HG02623 (cell line): ENCODE results near the gene HOXA6.

Source experiments
- ATAC-seq: cut with Tn5 transposase; IDR thresholded peaks from one replicate; pipeline ENCODE4 v1.9.1; 2021; ENCODE audit warnings: moderate library complexity; ENCODE audit not compliant: unreplicated experiment

The HOXA6 gene

DNA sequence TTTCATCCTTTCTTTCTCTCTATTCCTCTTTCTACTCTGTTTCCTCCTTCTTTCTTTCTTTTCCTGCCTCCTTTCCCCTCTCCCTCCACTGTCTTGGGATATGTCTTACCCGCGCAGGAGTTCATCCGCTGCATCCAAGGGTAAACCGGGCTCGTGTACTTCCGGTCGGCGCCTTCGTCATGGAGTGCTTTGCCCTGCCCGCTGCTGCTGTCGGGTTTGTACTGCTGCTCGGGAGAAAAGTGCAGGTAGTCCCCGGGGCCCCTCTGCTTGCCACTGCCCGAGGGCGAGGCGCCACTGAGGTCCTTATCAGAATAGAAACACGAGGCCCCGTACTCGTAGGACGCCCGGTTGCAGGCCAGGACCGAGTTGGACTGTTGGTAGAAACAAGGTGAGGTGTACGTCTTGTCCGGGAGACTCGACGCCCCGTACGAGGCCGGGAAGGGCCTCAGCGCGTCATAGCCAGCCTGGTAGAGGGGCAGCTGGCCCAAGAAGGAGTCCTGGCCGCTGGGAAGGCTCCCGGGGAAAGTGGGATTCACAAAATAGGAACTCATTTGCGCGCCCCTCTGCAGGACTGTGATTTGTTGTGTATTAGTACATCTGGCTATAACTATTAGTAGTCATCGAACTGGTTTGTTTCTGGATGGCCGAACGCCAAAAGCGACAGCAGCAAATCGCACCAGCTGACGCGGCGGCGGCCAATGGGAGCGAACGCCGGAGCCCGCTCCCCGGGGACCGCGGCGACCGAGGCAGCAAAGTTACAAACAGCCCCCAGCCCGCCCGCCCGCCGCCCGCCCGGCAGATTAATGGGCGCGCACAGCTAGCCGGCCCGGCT, at the start of gene HOXA6:
HOXA6 (minus strand) TSS at position 576 of the 832 bp plus-strand sequence; CDS start at position 551, 25 bp downstream.
- ATAC-seq, result no peak

DNA sequence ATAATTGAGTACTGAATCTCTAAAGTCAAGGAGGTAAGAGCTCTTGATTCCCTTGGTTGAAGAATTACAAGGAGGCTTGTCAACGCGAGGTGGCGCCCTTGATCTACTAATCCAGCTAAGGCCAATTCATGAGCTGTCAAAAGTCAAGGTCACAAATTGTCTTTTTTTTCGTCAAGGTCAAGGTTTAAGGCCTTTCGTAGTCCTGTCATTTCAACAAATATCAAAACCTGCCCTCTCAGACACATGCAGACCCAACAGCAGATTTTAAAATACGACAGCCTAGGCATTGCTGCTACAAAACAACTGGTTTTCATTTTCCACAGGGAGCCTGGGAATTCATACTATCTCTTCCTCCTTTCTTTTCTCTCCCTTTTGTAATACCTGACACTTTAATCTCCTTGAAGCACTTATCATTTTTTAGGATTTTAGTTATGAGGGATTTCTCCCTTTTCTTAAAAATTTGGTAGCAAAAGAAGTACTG, 48.8 kb upstream of the HOXA6 start:
- no peak for ATAC-seq

DNA sequence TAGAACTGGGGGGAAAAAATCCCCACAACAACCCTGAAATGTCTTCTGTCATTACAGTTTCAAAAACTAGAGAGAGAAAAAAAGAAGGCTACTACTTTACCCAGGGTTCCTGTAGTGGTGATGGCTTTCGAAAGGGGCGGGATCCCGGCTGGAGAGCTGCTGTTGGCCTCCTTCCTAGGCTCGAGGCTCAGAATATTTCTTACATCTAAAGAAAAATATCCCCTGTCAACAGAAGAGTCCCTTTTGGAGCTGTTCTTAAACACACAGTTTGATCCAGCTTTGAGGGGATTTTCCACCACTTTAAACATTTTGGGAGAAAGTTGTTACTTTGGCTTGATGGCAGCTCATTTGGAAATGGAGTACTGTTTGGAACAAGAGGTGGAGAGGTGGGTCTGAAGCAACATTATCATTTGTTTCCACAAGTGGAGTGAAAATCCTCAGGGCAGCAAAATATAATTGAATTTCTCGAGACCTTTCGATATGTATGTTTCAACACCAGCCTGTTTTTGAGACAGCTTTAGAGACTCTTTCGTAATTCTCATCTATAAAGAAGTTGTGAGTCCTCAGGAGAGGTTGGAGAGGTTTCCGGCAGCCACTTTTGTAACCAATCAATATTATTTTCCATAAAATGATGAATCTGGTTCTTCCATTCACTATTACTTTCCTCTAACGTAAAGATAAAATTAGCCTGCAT, 47.3 kb upstream of the HOXA6 start:
- no peak for ATAC-seq

DNA sequence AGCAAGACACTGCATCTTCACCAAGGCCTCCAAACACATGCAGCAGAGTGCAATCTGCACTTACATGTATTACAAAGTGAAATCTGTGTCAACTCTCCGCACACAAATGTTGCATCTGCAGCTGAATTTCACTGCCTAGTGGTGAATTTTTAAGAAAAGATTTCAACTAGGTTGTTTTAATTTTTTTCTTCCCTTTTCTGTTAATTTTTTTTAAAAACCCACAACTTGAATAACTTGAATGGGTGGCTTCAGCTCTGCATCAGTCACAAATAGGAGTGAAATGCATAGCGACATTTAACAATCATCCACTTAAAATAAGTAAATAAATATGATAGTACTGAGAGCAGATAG, 46.4 kb upstream of the HOXA6 start:
- ATAC-seq, result no peak

DNA sequence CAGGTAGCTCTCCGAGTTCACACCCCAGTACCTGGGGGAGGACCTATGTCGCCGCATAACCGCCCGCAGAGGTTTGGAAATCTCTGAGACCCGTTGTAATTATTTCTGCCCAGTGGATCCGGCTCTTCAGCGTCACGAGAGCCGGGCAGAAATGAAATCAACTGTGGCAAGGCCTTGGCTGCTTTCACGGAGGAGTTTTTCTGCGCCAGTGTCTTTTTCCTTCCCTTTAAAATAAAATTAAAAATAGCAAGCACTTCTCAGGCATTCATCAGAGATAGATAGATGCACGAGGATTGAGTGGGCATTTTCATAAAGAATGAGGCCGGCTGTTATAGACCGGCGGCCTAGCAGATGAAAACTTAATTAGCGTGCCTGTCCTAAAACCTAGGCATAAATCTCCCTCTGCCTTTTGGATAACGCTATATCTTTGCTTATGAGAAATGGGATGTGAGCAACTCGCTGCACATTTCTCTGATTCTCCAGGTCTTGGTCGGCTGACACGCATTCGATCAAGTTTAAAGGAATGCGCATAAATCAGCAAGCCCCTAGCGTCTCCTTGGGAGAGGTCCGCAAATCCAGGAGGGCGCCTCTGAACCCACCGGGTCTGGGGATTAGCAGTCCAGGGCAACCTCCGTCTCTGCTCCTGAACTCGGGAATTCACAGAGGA, 45.9 kb upstream of the HOXA6 start:
- no peak for ATAC-seq

DNA sequence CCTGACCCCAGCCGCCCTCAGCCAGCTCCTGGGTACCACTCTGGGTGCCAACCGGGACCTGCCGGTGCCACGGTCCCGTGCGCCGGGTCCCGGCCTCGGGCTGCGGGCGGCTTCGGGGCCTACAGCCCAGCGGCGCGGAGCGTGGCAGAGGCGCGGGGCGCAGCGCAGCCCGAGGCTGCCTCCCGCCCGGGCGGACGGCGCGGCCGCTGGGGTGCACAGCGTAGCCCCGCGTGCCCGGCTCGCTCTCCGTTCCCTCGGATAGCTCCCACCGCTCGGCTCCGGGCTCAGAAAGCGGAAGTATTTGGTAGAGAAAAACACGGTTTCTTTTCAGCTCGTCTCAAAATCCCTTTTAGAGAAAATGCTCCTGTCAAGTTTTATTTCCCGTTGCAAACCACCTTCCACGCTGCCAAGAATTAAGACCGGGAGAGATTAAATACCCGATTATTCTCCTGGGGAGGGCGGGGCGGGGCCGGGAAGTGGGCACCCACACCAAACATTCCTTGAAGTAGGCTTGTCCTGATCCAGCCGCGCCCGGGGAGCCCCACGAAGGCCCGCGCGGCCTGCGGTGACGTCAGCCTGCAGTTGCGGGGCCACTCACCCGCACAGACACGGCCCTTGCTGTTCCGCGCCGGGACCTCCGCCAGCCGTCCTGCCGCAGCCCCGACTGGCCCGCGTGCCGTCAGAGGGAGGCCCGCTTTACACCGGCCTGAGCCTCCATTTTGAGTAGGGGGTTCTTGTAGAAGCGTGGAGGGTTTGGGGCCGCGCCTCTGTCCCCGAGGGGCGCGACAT, 45.2 kb upstream of the HOXA6 start:
- ATAC-seq, result no peak

DNA sequence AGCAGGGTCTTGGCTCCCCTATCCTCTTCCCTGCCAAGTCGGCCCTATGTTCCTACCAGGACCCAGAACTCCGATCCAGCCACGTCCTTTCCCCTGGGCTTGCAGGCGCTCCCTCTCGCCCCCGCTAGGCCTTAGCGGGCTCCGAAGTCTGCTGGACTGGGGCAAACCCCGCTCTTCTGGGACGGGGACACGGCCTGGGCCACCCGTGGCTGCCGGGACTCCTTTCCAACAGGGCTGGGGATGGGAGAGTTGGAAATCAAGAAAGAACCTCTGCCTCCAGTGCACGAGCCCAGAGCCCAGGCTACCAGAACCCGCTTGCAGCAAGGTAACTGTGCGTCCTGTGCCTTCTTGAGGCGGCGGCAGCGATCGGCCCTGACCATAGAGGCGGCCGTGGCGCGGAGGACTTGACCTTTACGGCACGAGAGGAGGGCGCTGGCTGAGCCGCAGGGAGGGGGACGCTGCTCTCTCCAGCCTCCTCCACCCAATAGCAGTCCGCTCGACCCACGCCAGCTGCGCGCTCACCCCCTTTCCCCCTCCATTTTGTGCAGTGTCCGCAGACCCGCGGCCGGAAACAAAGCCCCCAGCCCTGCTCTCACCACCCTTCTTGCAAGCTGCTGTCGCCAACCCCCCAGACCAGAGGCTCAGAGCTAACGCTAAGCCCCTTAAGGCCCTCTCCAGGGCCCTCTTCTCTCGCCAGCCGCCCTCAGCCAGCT, 44.4 kb upstream of the HOXA6 start:
- no peak for ATAC-seq

DNA sequence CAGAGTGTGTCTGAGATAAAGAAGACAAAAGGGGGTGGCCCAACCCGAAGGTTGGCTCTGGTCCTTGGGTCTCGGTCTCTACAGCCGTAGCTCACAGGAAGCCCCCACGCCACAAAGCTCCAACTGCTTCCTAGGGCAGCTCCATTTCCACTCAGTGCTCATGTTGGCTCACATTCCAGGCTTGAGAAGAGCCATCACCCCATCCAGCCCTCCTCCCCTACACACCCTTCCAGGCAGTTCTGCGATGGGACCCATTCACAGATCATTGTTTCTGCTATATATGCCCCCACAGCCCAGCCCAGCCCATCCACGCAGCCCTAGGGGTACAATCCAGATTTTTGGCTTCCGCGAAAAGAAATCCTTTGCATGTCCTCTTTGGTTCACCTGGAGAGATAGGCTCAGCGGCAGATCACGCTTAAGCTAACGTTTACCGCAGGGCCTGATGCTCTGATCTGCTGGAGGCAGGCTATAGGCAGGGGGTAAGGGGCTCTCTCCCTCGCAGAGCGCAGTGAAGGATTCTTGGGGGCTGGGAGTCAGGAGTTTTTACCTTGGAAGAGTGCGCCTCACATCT, 43.7 kb upstream of the HOXA6 start:
- no peak for ATAC-seq

DNA sequence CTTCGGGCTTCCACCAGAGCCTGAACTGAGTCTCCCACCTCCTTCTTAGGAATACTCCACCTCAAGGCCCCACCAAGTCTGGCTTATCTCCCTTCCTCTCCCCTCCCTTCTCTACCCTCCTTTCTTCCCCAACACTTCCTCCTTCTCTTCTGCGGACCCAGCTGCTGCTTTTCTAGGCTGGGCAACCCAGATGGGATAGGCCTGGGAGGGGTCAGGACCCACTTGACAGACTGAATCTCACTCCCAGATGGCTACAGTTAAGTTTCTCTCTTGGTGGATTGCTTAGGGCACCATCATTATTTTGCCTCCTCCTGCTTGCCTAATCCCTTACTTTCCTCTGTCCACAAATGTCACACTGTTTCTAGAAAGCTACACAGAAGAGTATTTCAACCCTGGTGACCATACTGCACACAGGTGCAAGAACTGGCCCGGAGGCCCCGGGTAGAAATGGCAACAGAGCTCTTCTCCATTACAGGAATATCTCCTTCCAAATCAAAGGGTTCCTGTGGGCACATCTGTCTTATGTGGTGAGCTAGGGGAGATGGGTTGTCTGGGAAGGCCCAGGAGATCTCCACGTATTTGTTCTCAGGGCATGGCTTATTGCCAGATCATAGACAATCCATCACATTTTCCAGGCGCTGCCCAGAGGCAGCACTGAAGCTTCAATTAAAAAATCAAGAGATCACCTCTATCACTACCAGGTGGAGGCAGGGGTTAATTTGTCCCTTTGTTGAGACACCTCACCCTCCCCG, 42.6 kb upstream of the HOXA6 start:
- no peak for ATAC-seq

DNA sequence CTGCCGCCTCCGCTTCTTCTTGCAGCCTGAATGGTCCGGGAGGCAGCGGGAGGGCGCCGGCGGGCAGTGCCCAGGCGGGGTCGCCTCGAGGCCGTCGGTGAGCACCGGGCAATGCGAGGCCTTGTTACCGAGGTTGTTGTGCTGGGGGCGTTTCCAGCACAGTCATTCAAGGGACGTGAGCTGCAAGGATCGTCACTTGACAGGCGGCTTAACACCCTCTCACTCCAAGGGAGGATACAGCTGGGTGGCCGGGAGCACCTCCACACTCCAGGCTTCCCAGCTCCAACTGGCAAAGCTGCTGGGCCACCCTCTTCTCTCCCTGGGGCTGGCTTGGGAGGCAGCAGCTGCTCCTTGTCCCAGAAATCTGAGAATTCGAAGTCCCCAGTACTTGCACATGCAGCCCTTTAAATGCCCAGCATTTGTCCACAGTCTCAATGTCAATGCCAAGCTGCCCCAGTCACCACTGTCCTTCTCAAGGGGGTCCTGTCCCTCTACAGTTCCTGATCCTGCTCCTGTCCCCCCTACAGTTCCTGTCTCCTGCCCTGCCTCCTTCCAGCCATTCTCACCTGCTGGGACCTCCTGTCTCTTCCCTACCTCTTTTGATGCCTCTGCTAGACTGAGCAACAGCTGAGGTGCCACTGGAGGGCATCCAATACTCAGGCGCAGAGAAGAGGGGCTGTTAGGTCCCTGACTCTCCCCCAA, 41.9 kb upstream of the HOXA6 start:
- no peak for ATAC-seq

DNA sequence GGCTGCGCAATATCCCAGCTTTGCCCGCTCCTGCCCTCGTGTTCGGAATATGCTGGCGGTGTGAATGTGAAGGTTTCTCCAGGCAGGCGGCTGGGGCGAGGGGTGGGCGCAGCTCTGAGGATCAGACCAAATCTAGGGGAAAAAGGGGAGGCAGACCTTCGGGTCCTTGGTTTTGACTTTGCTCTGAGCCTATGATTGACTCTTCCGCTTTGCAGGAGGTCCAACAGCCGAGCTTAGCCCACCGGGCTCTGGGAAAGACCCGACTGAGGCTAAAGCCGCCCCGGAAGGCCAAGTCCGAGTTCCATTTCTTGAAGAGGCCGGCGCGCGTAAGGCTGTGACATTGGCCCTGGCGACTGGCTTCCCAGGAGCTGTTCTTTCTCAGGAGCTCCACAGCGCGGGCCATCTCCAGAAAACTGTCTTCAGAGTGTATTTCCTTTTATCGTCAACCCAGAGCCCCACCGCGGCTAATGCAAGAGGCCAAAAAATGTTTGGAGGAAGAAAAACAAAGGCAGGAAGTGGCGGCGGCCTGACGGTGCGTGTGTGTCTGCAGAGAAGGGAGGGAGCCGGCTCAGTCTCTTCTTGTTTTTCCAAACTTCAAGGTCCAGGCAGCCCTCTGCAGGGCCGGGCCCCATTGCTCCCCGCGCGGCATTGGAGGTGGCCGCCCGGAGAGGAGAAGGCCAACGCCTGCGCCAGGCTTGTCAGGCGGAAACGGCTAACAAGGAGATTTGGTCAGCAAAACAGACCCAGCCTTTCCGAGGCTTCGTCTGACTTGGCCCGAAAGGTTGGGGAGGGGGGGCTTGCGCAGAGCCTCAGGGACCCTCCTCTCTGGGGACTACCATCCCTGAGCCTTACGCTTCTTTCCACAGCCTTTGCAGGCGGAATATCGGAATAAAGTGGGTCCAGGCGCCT, 41.1 kb upstream of the HOXA6 start:
- ATAC-seq, result no peak

DNA sequence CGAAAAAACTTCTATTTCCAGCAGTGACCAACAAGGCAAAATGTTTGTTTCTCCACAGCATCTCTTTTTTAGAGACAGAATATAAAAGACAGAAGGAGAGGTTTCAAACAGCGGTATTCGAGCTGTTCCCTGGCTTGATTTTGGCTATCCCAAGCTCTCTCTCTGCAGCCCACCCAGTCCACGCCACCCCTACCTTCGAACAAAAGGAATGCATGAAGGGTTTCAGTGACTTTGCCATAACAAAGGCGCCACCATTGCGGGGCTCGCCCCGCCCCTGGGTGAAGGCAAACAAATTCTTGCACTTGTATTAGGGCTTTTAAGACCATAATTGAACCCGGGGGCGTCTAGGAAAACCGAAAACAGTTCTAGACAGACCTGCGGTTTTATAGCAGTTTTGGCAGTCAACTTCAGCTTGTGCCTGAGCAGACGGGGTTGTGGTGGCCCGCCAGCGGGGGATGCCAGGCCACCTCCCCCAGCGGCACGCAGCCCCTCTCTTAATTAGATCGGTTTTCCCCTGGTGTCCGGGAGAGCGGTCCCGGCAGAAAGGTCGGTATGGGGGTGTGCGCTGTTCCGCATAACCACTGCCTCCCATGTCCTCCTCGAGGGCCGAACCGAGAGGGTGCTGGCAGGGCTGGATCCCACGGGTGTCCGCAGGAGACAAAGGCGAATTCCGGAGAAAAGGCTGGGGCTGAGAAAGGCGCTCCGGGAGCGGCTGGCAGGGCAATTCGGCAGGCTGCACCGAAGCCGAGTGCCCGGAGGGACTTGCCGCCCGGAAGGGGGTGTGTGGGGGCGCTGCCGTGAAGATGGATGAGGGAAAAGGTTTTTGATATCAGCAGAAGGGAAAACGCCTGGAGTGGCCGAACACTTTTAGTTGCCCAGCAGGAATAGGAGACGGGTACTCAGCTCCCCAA, 40.2 kb upstream of the HOXA6 start:
- no peak for ATAC-seq

DNA sequence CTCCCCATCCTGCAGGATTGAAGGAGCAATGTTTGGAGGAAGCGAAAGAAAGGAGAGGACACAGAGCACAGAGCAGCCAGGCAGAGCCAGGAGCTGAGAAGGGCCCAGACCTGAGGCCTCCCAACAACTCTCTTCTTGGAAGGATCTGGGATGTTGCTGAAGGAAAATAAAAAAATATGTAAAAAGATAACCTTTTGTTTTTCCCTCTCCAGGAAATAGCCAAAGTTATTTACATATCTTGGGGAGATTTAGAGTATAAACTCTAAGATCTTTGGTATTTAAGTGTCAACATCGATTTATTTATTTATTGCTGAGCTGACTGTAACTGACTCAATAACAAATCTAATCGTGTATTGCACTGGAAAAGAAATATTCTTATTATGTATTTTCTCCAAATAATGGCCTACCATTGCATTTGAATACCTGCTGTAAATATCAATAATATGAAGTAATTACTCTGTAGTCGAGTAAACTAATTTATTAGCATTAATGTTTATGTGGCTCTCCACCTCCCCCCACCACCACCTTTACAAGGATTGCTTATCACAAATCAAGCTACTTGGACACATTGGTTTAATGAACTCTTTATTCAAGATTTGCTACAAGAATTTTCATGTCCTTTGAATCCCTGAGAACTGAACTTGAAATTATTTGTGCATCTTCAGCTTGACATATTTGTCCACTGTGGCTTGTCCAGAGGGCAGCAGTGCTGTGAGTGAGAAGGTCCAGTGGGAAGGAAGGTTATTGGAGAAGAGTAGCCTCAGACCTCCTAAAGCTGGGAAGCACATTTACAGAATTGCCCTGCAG, 39.3 kb upstream of the HOXA6 start:
- no peak for ATAC-seq

DNA sequence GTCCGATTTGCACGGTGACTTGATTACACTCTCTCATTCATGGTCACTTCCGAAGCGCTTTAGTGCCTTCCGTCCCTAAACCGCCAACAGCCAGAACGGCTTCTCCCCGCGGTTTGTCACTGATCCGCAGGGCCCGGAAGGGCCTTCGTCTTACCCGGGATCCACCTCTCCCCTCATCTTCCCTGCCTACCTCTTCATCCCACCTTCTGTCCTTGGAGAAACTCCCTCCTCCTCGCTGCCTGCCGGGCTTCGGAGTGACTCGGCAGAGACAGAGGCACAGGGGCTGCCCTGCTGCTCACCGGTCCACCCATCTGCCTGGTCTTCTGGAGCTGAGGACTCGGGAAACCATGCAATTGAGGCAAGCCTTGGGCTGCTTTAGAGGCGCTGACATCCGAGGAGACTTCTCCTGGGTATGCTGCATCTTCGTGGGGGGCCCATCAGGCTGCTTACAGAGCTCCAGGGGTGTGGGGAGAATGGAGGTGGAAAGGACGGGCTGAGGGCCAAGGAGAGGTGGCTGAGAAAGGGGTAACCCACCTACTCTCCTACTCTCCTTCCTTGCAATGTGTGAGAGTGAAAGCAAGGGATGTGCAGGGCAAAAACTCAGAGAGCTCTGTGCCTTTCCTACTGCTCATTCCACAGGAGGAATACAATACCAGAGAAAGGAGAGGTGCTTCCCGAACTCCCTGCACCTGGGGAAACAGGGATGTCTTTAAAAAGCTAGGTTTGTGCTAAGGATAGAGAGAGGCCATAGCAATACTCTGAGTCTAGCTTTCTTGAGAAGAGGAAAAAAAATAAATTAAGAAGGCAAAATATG, 38.5 kb upstream of the HOXA6 start:
- no peak for ATAC-seq
